Sigmoid colon (tissue), 4 donors: ENCODE data around the gene SAP30BP.

Experiments
- EP300 ChIP-seq, 4 donors: sonication (generic); formaldehyde crosslinking; IDR thresholded peaks; one replicate each; pipeline ENCODE4 v1.6.1; 2017; ENCODE audit warnings: antibody characterized with exemption in 4 of 4
- POLR2A ChIP-seq, 2 donors: fragments of 450-650 bp; IDR thresholded peaks; one replicate each; pipeline ENCODE4 v1.6.1; 2016; ENCODE audit warnings: antibody characterized with exemption in 2 of 2, mild to moderate bottlenecking in 2 of 2, moderate library complexity in 2 of 2
- POLR2AphosphoS5 ChIP-seq, 4 donors: sonication (generic); formaldehyde crosslinking; IDR thresholded peaks; one replicate each; pipeline ENCODE4 v1.6.1; 2017; ENCODE audit warnings: antibody characterized with exemption in 4 of 4
- TF ChIP-seq, protein P1 (sequence below), 4 experiments: fragments of 450-650 bp in 3 of 4; fragments of 200-600 bp in 1 of 4; IDR thresholded peaks; one replicate each; pipeline ENCODE4 v1.5.1; 2016 to 2019; ENCODE audit warnings: antibody characterized with exemption in 4 of 4, mild to moderate bottlenecking in 3 of 4, moderate library complexity in 2 of 4

DNA sequence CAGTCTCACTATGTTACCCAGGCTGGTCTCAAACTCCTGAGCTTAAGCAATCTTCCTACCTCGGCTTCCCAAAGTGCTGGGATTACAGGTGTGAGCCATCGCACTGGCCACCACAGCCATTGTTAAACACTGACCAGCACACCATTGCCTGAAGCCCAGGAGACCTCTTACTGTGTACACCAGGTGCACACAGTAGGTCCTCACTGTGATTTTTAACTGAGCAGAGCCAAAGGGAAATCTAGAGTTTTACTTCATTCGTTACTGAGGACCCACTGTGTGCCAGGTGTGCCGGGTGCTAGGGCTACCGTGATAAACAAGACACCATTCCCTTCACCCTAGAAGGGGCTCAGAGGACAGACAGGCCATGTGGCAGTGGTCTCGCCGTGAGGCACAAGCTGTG, 58.4 kb downstream of the SAP30BP start:
- TF ChIP-seq, protein P1, sequence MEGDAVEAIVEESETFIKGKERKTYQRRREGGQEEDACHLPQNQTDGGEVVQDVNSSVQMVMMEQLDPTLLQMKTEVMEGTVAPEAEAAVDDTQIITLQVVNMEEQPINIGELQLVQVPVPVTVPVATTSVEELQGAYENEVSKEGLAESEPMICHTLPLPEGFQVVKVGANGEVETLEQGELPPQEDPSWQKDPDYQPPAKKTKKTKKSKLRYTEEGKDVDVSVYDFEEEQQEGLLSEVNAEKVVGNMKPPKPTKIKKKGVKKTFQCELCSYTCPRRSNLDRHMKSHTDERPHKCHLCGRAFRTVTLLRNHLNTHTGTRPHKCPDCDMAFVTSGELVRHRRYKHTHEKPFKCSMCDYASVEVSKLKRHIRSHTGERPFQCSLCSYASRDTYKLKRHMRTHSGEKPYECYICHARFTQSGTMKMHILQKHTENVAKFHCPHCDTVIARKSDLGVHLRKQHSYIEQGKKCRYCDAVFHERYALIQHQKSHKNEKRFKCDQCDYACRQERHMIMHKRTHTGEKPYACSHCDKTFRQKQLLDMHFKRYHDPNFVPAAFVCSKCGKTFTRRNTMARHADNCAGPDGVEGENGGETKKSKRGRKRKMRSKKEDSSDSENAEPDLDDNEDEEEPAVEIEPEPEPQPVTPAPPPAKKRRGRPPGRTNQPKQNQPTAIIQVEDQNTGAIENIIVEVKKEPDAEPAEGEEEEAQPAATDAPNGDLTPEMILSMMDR (IDR thresholded peaks at IDR 0.05) = no peak
- no peak for TF ChIP-seq POLR2AphosphoS5 (IDR thresholded peaks at IDR 0.05)
- no peak for TF ChIP-seq EP300 (IDR thresholded peaks at IDR 0.05)
- no peak for TF ChIP-seq POLR2A (IDR thresholded peaks at IDR 0.05)
